GM21529 (cell line): ENCODE data around the gene DDR1.
"Not testable (repeated sequence)": the region's sequence is repeated elsewhere in the genome, so short reads cannot be mapped to it uniquely, and the experiment has no call there.

Experiments used
- ATAC-seq: cut with Tn5 transposase; IDR thresholded peaks from one replicate; pipeline ENCODE4 v1.9.1; 2021; ENCODE audit not compliant: unreplicated experiment

Gene DDR1

GRCh38 chr6:30893001-30893591 lies 8.8 kb downstream of the DDR1 start:
- no peak for ATAC-seq

DNA sequence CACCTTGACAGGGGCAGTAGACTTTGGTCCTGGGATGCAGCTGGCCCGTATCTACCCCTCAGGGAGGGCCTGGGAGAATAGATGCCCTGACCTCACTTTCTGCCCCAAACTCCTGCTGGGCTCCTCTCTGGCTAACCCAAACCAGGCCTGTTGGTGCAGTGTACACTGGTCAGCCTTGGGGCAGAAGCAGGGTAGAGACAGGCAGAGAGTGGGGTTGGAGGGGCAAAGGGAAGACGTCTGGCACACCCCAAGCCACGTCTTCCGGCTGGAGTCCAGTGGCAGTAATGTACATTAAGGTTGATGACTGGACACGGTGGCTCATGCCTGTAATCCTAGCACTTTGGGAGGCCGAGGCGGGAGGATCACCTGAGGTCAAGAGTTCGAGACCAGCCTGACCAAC lies 9.3 kb downstream of the DDR1 start:
- no peak for ATAC-seq

GRCh38 chr6:30894381-30894780 lies 10.1 kb downstream of the DDR1 start:
- ATAC-seq, result no peak

DNA sequence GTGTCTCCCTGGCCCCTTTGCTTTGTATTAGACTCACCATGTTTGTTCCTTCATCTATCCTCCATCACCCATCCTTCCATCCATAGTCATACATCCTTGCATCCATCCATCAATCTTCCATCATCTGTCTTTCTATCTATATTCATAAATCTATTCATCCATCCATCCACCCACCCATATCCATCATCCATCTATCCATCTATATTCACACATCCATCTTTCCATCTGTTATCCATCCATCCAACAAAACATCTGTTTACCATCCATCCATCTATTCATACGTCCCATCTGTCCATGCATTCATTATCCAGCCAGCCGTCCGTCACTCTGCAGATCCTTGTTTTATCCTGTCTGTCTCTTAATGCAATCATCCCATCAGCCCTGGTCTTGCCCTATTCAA lies 10.6 kb downstream of the DDR1 start:
- no peak for ATAC-seq

GRCh38 chr6:30895343-30895742 lies 11.0 kb downstream of the DDR1 start:
- ATAC-seq, result no peak

- no peak for ATAC-seq
These were observed 12.2 kb downstream of the DDR1 start for GRCh38 chr6:30896541-30896940.

DNA sequence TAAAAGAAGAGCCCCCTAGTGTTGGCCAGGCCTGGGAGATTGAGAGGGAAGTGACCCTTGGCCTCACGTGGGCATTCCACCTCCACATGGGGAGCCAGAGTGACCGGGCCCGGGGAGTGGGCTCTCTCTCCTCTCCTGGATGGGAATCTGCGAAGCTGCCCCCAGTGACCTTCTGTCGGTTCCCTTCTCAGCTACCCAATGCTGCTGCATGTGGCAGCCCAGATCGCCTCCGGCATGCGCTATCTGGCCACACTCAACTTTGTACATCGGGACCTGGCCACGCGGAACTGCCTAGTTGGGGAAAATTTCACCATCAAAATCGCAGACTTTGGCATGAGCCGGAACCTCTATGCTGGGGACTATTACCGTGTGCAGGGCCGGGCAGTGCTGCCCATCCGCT lies 13.6 kb downstream of the DDR1 start:
- ATAC-seq, result no peak

DNA sequence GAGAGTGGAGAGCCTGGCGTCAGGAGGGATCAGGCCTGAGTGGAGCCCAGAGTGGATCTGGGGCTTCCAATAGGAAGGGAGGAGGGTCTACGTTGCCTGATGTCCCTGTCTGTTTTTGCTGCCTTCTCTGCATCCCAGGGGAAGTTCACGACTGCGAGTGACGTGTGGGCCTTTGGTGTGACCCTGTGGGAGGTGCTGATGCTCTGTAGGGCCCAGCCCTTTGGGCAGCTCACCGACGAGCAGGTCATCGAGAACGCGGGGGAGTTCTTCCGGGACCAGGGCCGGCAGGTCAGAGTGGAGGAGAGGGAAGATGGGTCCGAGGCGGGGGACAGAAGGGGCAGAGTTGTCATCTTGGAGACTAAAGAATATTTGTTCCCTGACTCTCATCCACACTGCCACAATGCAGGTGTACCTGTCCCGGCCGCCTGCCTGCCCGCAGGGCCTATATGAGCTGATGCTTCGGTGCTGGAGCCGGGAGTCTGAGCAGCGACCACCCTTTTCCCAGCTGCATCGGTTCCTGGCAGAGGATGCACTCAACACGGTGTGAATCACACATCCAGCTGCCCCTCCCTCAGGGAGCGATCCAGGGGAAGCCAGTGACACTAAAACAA lies 14.5 kb downstream of the DDR1 start:
- no peak for ATAC-seq

- no peak for ATAC-seq
These were observed 16.6 kb downstream of the DDR1 start for GRCh38 chr6:30900863-30901417.

DNA sequence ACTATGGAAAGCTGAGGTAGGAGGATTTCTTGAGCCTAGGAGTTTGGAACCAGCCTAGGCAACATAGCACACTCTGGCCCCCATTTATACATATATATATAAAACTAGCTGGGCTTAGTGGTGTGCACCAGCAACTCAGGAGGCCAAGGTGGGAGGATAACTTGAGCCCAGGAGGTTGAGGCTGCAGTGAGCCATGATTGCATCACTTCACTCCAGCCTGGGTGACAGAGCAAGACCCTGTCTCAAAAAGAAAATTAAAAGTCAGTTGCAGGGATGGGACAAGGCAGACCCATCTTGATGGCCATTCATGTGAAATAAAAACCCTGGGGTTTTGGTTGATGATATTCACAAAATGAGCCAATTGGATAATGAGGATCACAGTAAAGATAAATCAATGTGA lies 17.1 kb downstream of the DDR1 start:
- no peak for ATAC-seq

DNA sequence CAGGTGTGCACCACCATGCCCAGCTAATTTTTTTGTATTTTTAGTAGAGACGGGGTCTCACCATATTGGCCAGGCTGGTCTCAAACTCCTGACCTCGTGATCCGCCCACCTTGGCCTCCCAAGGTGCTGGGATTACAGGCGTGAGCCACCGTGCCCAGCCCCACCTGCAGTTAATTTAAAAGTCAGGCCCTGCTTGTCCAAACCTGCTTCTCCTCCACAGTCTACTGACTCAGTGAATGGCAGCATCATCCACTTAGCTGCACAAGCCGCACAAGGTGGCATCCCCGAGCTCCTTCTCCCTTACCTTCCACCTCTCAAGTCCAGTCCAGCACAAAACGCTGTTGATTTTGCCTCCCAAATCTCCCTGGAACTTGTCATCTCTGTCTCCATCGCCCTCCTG lies 17.9 kb downstream of the DDR1 start:
- ATAC-seq, result not testable (repeated sequence)

DNA sequence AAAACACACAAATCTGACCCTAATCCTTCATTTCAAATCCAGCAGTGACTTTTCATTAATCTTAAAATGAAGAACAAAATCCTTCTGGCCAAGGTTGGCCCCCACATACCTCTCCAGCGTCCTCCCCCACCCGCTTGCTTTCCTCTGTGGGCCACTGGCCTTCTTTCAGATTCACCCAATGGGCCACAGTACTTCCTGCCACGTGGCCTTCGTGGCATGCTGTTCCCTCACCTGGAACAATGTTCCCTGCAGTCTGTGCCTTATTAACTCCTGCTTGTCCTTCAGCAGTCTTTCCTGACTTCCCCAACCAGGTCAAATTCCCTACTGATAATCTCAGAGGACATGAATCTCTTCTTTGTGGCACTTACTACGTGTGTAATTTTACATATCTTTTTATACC lies 18.4 kb downstream of the DDR1 start:
- ATAC-seq, result no peak

DNA sequence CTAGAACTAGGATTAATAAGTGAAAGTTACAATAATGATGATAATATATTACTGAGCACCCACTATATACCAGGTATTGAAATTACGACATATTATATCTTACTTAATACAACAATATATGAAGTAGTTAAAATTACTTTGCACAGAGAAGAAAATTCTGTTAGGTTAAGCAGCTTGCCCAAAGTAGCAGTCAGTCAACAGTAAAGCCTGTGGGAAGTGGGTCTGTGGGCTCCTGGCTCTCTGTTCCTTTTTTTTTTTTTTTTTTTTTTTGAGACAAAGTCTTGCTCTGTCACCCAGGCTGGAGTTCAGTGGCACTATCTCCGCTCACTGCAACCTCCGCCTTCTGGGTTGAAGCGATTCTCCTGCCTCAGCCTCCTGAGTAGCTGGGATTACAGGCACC lies 18.9 kb downstream of the DDR1 start:
- ATAC-seq, result no peak

GRCh38 chr6:30907290-30907757 lies 23.0 kb downstream of the DDR1 start:
- ATAC-seq, result not testable (repeated sequence)

DNA sequence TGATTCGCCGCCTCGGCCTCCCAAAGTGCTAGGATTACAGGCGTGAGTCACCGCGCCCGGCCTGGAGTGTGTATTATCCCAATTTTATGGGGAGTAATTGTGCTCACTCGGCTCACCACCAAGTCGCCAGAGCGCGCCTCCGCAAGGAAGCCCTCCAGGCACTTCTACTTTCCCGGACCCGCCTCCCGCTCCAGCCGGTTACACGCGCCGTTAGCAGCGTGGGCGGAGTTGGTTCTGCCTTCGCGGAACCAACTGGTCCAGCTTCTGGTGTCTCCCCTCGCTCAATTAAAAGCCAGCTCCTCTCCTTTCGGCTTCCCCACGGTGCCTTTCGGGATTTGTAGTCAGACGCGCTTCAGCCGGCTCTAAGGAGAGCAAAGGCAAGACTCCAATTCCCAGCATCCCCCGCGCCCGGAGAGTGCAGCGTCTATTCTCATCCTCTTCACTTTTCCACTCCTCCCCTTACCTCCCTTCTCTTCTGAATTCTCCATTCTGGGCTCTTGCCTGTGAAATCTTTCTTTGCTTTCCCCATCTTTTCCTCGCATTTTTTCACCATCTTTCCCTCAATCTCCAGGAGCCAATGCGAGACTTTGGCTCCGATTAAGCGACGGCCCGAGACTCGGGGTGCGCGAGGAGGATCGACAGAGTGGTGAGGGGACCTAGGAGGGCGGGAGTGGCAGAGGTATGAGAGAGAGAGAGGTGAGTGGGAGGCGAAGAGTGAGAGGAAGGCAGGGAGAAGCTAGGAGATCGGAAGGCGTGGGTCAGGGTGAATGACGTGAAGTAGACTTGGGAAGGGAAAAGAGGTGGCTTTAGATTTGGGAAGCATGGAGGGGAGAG lies 23.7 kb downstream of the DDR1 start, which contains the start of gene GTF2H4:
GTF2H4 (plus strand) TSS at position 450 of the 834 bp plus-strand sequence.
- ATAC-seq, result peak; percentile 97

DNA sequence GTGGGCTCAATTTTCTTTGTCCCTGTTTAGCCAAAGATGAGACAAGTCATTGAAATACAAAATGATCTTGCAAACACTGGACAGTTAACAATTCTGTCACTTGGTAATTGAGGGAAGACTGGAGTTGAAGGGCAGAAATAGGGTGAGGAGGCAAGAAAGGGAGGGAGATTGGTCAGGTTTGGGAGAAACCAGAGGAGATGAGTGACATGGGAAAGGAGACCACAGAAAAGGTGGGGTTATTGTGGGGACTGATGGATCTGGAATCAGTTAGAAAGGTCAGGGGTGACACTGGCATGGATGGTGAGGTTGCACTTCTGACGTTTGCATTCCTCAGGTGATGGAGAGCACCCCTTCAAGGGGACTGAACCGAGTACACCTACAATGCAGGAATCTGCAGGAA lies 24.4 kb downstream of the DDR1 start:
- no peak for ATAC-seq

- not testable (repeated sequence) for ATAC-seq
These were observed 26.2 kb downstream of the DDR1 start for GRCh38 chr6:30910473-30910872.

DNA sequence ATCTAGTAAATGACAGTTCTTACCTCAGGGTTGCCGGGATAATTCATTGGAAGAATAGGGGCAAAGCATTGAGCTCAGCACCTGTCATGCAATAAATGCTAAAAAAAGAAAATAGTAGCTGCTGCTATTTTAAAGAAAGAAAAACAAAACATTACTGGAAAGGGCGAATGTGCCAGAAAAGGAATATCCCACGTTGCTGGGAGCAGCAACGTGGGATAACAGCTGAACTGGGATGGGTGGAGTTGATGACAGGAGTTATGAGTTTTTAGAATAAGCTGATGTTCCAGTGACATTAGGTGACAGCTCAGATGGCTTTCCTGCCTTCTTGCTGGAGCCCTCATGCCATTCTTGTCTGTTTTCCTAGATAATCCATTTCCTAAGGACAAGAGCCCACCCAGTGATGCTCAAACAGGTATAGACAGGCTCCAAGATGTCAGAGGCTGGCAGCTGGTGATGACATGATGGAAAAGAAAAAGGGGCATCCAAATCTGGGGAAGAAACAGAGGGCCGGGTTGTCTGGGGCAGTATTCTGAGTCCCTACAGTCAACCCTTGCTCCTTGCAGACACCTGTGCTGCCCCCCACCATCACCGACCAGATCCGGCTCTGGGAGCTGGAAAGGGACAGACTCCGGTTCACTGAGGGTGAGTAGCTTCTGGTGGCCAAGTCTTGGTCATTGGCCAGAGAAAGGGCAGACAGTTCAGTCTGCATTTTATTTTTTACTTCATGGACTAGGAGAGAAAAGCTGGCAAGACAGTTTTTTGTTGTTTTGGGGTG lies 28.6 kb downstream of the DDR1 start:
- no peak for ATAC-seq

- ATAC-seq, result no peak
These were observed 29.4 kb downstream of the DDR1 start for GRCh38 chr6:30913721-30914075.

GRCh38 chr6:30914076-30914853 lies 29.9 kb downstream of the DDR1 start, which contains the start of gene VARS2:
VARS2 (plus strand) TSS chr6:30914238; CDS start chr6:30914837, 599 bp downstream.
- ATAC-seq, result peak; percentile 87
